H7 (cell line): ENCODE data around the gene HAL. TPM values are rescaled to one million over a fixed set of nuclear protein-coding genes. Genes with fewer than 3 reads are reported as not detected.

Experiments
- DNase-seq: peaks from one replicate; pipeline ENCODE4 v3.0.0; 2012
- H3K27me3 ChIP-seq: 2 replicates; pipeline ENCODE4 v1.6.0; 2011; ENCODE audit warnings: mild to moderate bottlenecking, low read length; ENCODE audit not compliant: control insufficient read depth, insufficient read depth
- H3K36me3 ChIP-seq: replicated peaks from 2 replicates; pipeline ENCODE4 v1.5.1; 2011; ENCODE audit warnings: low read length; ENCODE audit not compliant: control insufficient read depth, insufficient read depth
- H3K4me3 ChIP-seq: 2 replicates; pipeline ENCODE4 v1.5.1; 2011; ENCODE audit warnings: low read depth, mild to moderate bottlenecking, control low read depth, low read length, moderate library complexity; ENCODE audit not compliant: insufficient read depth
- total RNA-seq: library from RNA; depleted of rRNA; stranded (reverse); fragments of >200 nt; shearing (Covaris generic); gene quantifications from 2 replicates; pipeline ENCODE4 v1.2.3, GENCODE V29; 2014

HAL gene
- total RNA-seq, 1 experiment from 2014 or later, result 0.10 TPM

DNA sequence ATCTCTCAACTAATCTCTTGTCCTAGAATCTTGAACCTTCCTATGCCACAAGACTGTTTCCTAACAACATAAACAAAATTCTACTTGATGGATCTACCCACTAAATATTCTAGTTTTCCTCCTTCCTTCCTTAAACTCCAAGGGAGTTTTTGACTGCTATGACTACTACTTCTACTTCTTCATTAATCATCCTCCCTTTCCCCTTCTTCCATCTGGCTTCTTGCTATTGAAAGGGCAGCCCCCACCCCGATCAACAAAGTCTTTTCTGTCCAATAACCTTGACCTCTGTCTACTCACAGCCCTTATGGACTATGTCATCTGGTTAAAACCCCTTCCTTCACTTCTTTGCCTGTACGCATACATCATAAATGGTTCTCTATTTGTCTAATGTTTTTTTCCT is 33.7 kb upstream of the HAL start:
- H3K27me3 ChIP-seq, result no peaks in the 10 kb centered on the region
- H3K4me3 ChIP-seq, result no peak overlapping the region
- no peak for DNase-seq
- H3K36me3 ChIP-seq, result peaks cover 9% of the 10 kb centered on the region

DNA sequence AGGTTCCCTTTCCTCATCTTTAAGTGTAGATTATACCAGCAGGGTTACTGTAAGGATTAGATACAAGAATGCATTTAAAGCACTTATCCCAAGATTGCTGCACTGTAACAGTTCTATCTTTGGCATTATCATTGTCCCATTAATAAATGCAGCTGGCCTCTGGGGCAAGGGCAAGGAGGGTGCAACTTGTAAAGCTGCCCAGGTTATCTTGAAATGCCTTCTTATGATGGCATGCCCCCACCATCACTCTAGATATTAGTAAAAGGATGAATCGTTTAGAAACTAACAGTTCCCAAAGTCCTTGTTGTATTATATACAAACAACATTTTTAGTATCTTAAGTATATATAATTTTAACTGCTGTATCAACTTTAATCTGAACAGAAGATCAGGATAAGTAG is 32.4 kb upstream of the HAL start:
- peaks cover 9% of the 10 kb centered on the region for H3K36me3 ChIP-seq
- no peak overlapping the region for H3K4me3 ChIP-seq
- H3K27me3 ChIP-seq, result no peaks in the 10 kb centered on the region
- DNase-seq, result no peak

GRCh38 chr12:96026331-96026730 is 30.2 kb upstream of the HAL start:
- Histone ChIP-seq H3K27me3 (no peaks in the 10 kb centered on the region), H3K36me3 (peaks cover 14% of the 10 kb centered on the region), H3K4me3 (no peak overlapping the region)
- no peak for DNase-seq

DNA sequence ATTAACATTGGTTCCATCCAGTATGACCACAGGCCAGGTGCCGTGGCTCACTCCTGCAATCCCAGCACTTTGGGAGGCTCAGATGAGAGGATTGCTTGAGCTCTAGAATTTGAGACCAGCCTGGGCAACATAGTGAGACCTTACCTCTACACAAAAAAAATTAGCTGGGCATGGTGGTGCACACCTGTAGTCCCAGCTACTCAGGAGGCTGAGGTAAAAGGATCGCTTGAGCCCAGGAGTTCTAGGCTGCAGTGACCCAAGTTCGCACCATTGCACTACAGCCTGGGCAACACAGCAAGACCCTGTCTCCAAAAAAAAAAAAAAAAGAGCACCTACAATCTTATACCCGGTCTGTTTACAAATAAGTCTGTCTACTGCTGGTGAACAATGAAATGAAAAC is 29.4 kb upstream of the HAL start:
- no peaks in the 10 kb centered on the region for H3K27me3 ChIP-seq
- DNase-seq, result no peak
- H3K36me3 ChIP-seq, result peaks cover 16% of the 10 kb centered on the region
- no peak overlapping the region for H3K4me3 ChIP-seq

- Histone ChIP-seq H3K4me3 (no peak overlapping the region), H3K36me3 (peaks cover 18% of the 10 kb centered on the region)
- no peak for DNase-seq
These were observed 24.3 kb upstream of the HAL start for GRCh38 chr12:96020314-96021003.

GRCh38 chr12:96015672-96016071 is 19.5 kb upstream of the HAL start:
- DNase-seq, result no peak
- peaks cover 22% of the 10 kb centered on the region for H3K36me3 ChIP-seq
- H3K4me3 ChIP-seq, result no peak overlapping the region
- no peaks in the 10 kb centered on the region for H3K27me3 ChIP-seq

More at GRCh38 chr12:96020314-96021003, 24.3 kb upstream of the HAL start:
- no peaks in the 10 kb centered on the region for H3K27me3 ChIP-seq

- Histone ChIP-seq H3K27me3 (no peaks in the 10 kb centered on the region), H3K36me3 (peaks cover 24% of the 10 kb centered on the region), H3K4me3 (no peak overlapping the region)
- no peak for DNase-seq
These were observed 18.9 kb upstream of the HAL start for GRCh38 chr12:96014943-96015599.

GRCh38 chr12:96007729-96008128 is 11.6 kb upstream of the HAL start:
- Histone ChIP-seq H3K36me3 (peaks cover 23% of the 10 kb centered on the region), H3K4me3 (no peak overlapping the region), H3K27me3 (no peaks in the 10 kb centered on the region)
- DNase-seq, result no peak

GRCh38 chr12:96006727-96007126 is 10.6 kb upstream of the HAL start:
- peaks cover 21% of the 10 kb centered on the region for H3K36me3 ChIP-seq
- no peak for DNase-seq

DNA sequence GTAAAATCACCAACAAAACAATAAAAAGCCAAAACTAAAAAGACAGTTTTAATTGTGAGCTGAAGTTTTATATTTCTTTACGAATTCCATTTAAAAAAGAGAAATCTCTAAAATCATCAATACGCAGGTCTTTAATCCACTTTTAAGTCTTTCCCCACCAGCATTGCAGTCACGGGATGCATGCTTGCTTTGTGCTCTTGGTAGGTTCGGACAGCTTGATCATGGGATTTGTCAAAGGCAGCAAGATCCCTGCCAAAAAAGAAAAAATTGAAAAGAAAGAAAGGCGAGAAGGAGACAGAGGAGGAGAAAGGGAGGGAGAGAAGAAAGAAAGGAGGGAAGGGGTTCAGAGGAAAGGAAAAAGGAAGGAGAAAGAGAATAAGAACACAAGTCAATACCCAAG is 4.7 kb upstream of the HAL start:
- Histone ChIP-seq H3K27me3 (no peaks in the 10 kb centered on the region), H3K36me3 (peaks cover 12% of the 10 kb centered on the region)
- DNase-seq, result no peak

More at GRCh38 chr12:96006727-96007126, 10.6 kb upstream of the HAL start:
- H3K27me3 ChIP-seq, result no peaks in the 10 kb centered on the region
- no peak overlapping the region for H3K4me3 ChIP-seq

GRCh38 chr12:95999484-95999883 is 3.3 kb upstream of the HAL start:
- no peak overlapping the region for H3K4me3 ChIP-seq
- no peak for DNase-seq
- no peaks in the 10 kb centered on the region for H3K27me3 ChIP-seq
- peaks cover 5% of the 10 kb centered on the region; the same call in 1 of the 2 replicates for H3K36me3 ChIP-seq

More for the DNA sequence above, 4.7 kb upstream of the HAL start:
- no peak overlapping the region for H3K4me3 ChIP-seq

GRCh38 chr12:95998611-95999286 is 2.6 kb upstream of the HAL start:
- no peaks in the 10 kb centered on the region for H3K27me3 ChIP-seq
- DNase-seq, result peak; percentile 75
- H3K36me3 ChIP-seq, result peaks cover 5% of the 10 kb centered on the region; the same call in 1 of the 2 replicates
- no peak overlapping the region for H3K4me3 ChIP-seq

GRCh38 chr12:95997911-95998510 is 1.9 kb upstream of the HAL start:
- peaks cover 5% of the 10 kb centered on the region; the same call in 1 of the 2 replicates for H3K36me3 ChIP-seq

DNA sequence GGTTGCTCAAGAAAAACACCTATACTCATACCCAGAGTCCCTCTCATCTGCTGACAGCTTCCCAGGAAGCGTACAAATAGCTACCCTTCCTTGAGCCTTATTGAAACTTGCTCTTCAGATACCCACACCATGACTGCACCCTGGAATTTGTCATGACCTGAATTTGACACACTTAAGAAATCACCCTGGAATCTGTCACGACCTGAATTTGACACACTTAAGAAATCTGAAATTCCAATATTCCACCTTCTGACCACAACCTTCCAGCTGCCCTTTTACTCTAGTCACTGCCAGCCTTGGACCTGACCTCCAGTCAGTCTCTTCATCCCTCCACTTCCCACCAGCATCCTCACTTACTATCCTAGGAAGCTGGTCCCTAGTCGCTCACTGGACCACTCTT is 1.1 kb upstream of the HAL start:
- Histone ChIP-seq H3K4me3 (no peak overlapping the region), H3K36me3 (0 out of 2 replicates have a peak, but pooled peaks cover 2% of the 10 kb centered on the region)
- DNase-seq, result no peak

More at GRCh38 chr12:95997911-95998510, 1.9 kb upstream of the HAL start:
- no peak for DNase-seq
- no peaks in the 10 kb centered on the region for H3K27me3 ChIP-seq
- no peak overlapping the region for H3K4me3 ChIP-seq

More for the DNA sequence above, 1.1 kb upstream of the HAL start:
- no peaks in the 10 kb centered on the region for H3K27me3 ChIP-seq
